GM12864 (cell line): Measurements from ENCODE around the gene PIF1.
A peak's percentile ranks its signal among the peaks of the same experiment; 100 is the strongest.

Source experiments
- DNase-seq: peaks from one replicate; pipeline ENCODE4 v3.0.0-alpha.2; 2011; ENCODE audit warnings: low read depth
- H3K4me3 ChIP-seq: 2 replicates; pipeline ENCODE4 v1.5.1; 2011; ENCODE audit warnings: mild to moderate bottlenecking, low read depth, low read length, control low read depth
- CTCF ChIP-seq: IDR thresholded peaks from 2 replicates; pipeline ENCODE4 v1.5.1; 2011; ENCODE audit warnings: low read depth, mild to moderate bottlenecking, moderate library complexity, low read length, control low read depth, inconsistent platforms; ENCODE audit errors: missing control alignments

PIF1 gene

GRCh38 chr15:64774629-64775493 is 50.6 kb downstream of the PIF1 start:
- TF ChIP-seq CTCF = no peak
- peak overlapping the region; percentile 39 for H3K4me3 ChIP-seq
- no peak for DNase-seq

GRCh38 chr15:64774037-64774628 is 51.3 kb downstream of the PIF1 start:
- TF ChIP-seq CTCF = no peak
- no peak for DNase-seq
- no peak overlapping the region for H3K4me3 ChIP-seq

- DNase-seq = no peak
- H3K4me3 ChIP-seq = no peak overlapping the region
- no peak for TF ChIP-seq CTCF
Observed at GRCh38 chr15:64773606-64774005, 51.8 kb downstream of the PIF1 start.

- no peak overlapping the region for H3K4me3 ChIP-seq
- no peak for TF ChIP-seq CTCF
- no peak for DNase-seq
Observed at GRCh38 chr15:64772964-64773363, 52.5 kb downstream of the PIF1 start.

GRCh38 chr15:64772488-64772887 is 53.0 kb downstream of the PIF1 start:
- TF ChIP-seq CTCF = no peak
- no peak overlapping the region for H3K4me3 ChIP-seq
- no peak for DNase-seq

GRCh38 chr15:64770626-64771025 is 54.8 kb downstream of the PIF1 start:
- no peak for TF ChIP-seq CTCF
- H3K4me3 ChIP-seq = no peak overlapping the region
- DNase-seq = no peak
